ENCODE measurements around the gene CRYBB3.

DNA sequence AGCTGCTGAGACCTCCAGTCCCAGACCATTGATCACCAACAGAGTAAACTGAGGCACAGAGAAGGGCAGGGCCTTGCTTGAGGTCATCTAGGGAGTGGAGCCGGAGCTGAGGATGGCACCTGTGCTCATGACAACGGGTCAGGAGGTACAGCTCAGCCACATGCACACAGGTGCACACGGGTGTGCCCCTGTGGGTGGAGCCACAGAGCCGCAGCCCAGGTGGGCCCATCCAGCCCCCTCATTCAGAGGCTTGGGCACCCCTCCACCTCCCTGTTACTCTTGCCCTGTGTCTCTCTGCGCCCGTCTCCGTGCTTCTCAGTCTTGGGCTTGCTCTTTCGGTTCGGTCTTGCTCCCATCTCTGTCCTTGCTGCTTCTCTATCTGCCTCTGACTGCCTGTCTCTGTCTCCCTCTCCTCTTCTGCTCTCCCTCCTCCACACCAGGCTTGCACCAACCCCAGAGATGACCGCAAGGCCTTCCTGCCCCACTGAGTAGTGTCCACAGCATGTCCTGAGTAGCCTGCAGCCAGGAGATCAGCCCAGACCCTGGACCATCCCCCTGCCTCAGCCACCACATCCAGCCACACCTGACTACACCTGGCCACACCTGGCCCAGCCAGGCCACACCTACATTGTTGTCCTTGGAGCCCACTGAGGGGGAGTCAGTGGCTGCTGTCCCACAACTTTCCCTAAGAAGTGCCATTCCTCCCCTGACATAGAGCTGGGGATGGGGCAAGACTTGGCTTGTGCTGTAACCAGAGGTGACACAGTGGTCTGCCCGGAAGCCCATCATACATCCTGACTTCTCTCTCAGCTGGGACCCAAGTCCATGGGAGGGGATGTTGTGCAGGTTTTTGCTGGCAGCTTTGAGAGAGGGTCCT is 39.3 kb upstream of the CRYBB3 start:
- TF ChIP-seq, protein P1, sequence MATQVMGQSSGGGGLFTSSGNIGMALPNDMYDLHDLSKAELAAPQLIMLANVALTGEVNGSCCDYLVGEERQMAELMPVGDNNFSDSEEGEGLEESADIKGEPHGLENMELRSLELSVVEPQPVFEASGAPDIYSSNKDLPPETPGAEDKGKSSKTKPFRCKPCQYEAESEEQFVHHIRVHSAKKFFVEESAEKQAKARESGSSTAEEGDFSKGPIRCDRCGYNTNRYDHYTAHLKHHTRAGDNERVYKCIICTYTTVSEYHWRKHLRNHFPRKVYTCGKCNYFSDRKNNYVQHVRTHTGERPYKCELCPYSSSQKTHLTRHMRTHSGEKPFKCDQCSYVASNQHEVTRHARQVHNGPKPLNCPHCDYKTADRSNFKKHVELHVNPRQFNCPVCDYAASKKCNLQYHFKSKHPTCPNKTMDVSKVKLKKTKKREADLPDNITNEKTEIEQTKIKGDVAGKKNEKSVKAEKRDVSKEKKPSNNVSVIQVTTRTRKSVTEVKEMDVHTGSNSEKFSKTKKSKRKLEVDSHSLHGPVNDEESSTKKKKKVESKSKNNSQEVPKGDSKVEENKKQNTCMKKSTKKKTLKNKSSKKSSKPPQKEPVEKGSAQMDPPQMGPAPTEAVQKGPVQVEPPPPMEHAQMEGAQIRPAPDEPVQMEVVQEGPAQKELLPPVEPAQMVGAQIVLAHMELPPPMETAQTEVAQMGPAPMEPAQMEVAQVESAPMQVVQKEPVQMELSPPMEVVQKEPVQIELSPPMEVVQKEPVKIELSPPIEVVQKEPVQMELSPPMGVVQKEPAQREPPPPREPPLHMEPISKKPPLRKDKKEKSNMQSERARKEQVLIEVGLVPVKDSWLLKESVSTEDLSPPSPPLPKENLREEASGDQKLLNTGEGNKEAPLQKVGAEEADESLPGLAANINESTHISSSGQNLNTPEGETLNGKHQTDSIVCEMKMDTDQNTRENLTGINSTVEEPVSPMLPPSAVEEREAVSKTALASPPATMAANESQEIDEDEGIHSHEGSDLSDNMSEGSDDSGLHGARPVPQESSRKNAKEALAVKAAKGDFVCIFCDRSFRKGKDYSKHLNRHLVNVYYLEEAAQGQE (IDR thresholded peaks at IDR 0.05; ENCODE audit: insufficient read depth in 1 of 2, low read depth in 2 of 2, low read length in 2 of 2), result no peak
- TF ChIP-seq POLR2AphosphoS5 (IDR thresholded peaks at IDR 0.05; ENCODE audit: low read depth, low read length) (no peak), TAF1 (IDR thresholded peaks at IDR 0.05; ENCODE audit: borderline replicate concordance, insufficient read depth, low read length) (no peak)

Measured in PFSK-1 (cell line).